Breast epithelium (tissue), 3 donors: ENCODE results near the gene CFAP65.

Experiments used
- POLR2A ChIP-seq: fragments of 450-650 bp; IDR thresholded peaks from one replicate; pipeline ENCODE4 v1.6.1; 2016; ENCODE audit warnings: antibody characterized with exemption, mild to moderate bottlenecking, moderate library complexity
- POLR2AphosphoS5 ChIP-seq, 3 donors: sonication (generic); formaldehyde crosslinking; IDR thresholded peaks; one replicate each; pipeline ENCODE4 v1.6.1; 2017; ENCODE audit warnings: antibody characterized with exemption in 3 of 3
- TF ChIP-seq, protein P1 (sequence below), 3 donors: fragments of 450-650 bp; IDR thresholded peaks; one replicate each; pipeline ENCODE4 v1.5.1; 2016 to 2017; ENCODE audit warnings: antibody characterized with exemption in 3 of 3, mild to moderate bottlenecking in 3 of 3, moderate library complexity in 3 of 3

- TF ChIP-seq, protein P1, sequence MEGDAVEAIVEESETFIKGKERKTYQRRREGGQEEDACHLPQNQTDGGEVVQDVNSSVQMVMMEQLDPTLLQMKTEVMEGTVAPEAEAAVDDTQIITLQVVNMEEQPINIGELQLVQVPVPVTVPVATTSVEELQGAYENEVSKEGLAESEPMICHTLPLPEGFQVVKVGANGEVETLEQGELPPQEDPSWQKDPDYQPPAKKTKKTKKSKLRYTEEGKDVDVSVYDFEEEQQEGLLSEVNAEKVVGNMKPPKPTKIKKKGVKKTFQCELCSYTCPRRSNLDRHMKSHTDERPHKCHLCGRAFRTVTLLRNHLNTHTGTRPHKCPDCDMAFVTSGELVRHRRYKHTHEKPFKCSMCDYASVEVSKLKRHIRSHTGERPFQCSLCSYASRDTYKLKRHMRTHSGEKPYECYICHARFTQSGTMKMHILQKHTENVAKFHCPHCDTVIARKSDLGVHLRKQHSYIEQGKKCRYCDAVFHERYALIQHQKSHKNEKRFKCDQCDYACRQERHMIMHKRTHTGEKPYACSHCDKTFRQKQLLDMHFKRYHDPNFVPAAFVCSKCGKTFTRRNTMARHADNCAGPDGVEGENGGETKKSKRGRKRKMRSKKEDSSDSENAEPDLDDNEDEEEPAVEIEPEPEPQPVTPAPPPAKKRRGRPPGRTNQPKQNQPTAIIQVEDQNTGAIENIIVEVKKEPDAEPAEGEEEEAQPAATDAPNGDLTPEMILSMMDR (IDR thresholded peaks at IDR 0.05) = no peak
- TF ChIP-seq POLR2A = no peak
- no peak for TF ChIP-seq POLR2AphosphoS5 (IDR thresholded peaks at IDR 0.05)
These were observed 77.1 kb downstream of the CFAP65 start for GRCh38 chr2:218964041-218964771.
